HG03571 (cell line): Measurements from ENCODE around the gene PNPLA1.

Experiments
- ATAC-seq: cut with Tn5 transposase; IDR thresholded peaks from one replicate; pipeline ENCODE4 v1.9.1; 2021; ENCODE audit not compliant: unreplicated experiment

PNPLA1 gene

DNA sequence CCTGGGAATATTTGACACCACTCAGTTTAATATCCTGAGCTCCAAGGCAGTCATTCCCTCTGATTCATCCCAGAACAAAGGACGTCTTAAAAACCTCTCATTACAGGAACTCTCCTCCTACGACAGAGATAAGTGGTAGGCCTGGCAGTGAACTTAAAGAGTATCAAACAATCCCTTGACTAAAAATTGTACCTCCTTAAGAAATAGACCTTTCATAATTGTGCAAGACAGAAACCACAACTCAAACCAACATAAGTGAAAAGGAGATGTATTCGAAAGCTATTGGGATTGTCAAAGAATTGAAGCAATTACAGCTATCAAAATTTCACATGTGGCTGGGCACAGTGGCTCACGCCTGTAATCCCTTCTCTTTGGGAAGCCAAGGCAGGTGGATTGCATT is 86.0 kb downstream of the PNPLA1 start:
- no peak for ATAC-seq

DNA sequence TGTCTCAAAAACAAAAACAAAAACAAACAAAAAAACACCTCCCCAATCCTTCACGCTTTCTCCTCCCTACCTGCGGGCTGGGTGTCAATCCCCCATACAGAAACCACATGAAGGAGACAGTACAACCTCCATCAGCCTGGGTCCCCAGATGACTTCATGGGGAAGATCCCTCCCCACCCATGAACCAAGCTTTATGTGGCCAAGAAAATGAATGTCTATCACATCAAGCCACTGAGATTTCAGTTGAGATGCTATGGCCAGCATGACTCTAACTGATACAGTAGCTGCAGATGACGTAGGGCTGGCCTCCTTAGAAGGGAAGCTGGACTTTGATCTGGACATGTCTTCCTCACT is 88.0 kb downstream of the PNPLA1 start:
- ATAC-seq = no peak
